ENCODE results near the gene C1QTNF8.

Gene C1QTNF8

DNA sequence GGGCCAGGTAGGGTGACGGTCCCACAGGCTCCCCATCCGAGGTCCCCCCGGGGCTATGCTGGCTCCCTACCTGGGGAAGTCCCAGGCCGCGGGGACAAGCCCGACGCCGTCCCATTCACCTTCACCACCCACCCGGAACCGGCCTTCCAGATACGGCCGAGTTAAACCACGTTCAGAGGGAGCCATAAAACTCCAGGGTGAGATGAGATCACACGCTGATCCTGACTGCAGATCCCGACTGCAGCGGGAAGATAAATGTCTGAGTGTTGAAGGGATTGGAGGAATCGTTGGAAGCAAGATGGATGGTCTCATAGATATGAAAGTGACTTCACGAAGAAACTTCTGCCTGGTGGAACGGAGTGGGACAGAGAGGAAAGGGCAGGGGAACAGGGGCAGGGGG lies 13.6 kb upstream of the C1QTNF8 start:
- DNase-seq (ENCODE audit: low read depth in 2 of 3, low spot score in 2 of 3), result no peak

DNA sequence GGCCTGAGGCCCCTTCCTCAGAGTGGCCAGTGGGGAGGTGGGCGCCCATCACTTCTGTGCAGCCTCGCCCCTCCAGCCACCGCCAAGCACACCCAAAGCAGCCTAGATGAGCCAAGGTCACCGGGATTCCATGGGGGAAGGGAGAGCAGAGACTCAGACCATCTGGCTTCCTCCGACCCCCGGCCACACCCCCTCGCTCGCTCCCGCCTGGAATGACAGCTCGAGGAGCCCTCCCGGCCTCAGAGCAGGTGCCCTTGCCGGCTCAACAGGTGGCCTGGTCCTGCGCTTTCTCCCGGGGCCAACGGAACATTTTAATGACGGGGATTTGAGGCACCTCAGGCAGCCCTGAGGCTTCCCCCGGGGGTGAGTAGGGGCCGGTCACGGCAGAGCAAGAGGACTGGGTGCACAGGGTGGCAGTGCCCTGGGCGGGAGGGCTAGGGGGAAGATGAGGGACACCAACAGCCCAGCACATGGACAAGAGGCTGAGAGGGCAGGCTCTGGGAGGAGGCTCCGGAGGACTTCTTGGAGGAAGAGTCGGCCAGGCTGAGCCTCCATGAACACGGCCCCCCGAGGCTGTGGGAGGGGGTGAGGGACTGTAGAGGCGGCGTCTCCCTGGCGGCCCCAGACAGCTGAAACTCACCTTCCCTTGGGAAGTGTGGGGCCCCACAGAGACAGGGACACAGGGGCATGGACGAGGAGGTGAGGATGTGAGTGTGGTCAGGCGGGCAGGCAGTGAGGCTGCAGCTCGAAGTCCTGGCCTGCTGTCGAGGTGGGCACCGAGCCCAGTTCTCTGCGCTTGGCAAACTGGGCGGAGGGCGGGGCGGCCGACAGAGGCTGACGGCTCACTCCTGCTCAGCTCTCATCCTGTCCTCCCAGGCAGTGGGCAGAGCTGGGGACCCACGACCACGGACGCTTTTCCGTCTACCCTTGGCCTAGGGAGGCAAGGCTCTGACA lies 12.5 kb upstream of the C1QTNF8 start:
- DNase-seq (ENCODE audit: low read depth in 2 of 3, low spot score in 2 of 3), result no peak

- no peak for DNase-seq (ENCODE audit: low read depth in 2 of 3, low spot score in 2 of 3)
Measured at GRCh38 chr16:1107731-1108130, 11.7 kb upstream of the C1QTNF8 start.

DNA sequence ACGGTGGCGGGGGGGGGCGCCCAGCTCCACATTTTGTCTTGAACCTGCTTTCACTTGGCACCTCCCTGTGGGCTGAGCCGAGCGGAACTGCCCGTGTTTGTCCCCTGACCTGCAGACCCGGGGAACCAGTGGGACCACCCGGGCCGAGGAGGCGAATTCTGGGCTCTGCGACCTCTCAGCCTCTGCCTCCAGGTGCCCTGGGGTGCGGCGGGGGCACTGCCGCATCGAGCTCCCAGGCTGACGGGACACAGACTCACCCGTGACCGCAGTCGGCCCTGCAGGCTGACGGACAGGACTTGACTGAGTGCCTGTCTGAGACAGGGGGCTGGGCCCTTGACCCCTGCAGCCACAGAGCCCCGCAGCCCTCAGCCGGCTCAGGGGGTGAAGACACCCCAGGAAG lies 11.1 kb upstream of the C1QTNF8 start:
- no peak for DNase-seq (ENCODE audit: low read depth in 2 of 3, low spot score in 2 of 3)

DNA sequence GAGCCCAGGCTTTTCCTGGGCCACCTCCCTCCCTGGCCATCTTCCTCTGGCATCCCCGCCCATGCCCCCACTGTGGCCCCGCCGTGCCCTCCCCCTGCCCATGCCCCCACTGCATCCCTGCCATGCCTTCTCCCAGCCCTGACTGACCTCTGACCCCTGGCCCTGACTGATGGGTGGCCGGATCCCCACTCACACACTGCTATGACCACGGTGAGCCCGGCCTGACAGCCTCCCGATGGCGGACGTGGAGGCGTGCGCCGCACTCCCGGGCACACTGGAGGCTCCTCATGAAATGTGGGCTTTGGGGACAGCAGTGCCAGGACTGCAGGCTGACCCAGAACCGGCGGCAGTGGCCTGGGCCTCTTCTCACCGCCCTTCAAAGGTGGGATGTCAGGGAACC lies 10.6 kb upstream of the C1QTNF8 start:
- DNase-seq (ENCODE audit: low read depth in 2 of 3, low spot score in 2 of 3), result no peak

DNA sequence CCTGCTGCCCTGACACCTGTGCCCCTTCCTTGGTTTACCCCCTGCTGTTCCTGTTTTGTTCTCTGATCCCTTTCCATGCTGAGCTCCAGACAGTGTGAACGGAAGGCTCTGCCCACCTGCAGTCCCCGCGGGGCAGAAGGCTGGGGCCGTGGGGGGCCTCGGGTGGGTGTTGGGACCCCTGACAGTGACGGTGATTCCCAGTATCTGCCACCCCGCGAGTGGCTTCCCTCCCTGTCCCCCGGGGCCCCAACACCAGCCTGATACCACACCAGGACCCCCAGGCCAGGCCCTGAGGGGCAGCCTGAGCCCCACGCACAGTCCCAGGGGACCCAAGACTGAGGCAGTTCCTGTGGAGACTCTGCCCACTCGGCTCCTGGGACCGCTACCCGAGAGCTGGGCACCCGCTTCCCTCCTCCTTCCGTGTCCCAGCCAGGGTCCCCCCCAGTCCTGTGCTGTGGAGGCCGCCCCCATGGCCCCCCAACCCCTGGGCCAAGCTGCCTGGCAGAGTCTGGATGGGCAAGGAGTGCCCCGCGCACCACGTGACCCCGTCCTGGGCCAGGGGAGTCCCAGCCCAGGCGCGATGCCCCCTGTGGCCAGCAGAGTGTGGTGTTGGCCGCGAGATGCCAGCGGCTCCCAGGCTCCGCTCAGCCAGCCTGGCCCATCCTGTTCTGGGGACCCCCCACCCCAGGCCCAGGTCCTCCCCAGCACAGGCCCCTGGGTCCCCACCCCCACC lies 10.0 kb upstream of the C1QTNF8 start:
- peak in 2 of 3 experiments; percentile 14 to 31 for DNase-seq (ENCODE audit: low read depth in 2 of 3, low spot score in 2 of 3)

DNA sequence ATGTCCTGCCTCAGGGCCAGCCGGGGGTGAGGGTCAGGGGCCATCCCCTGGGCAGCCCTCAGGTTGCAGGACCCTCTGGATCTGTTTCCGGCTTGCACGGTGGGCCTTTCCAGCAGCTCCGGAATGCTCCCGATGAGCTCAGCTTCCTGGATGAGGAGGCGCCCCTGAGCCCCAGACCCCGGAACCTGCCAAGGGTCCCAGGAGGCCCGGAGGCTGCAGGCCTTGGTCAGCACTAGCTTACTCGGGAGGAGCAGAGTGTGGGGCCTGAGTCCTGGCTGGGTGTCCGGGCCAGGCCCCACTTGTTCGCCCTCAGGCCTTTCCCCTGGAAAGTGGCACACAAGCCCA lies 7.6 kb upstream of the C1QTNF8 start:
- DNase-seq (ENCODE audit: low read depth in 2 of 3, low spot score in 2 of 3), result no peak

DNA sequence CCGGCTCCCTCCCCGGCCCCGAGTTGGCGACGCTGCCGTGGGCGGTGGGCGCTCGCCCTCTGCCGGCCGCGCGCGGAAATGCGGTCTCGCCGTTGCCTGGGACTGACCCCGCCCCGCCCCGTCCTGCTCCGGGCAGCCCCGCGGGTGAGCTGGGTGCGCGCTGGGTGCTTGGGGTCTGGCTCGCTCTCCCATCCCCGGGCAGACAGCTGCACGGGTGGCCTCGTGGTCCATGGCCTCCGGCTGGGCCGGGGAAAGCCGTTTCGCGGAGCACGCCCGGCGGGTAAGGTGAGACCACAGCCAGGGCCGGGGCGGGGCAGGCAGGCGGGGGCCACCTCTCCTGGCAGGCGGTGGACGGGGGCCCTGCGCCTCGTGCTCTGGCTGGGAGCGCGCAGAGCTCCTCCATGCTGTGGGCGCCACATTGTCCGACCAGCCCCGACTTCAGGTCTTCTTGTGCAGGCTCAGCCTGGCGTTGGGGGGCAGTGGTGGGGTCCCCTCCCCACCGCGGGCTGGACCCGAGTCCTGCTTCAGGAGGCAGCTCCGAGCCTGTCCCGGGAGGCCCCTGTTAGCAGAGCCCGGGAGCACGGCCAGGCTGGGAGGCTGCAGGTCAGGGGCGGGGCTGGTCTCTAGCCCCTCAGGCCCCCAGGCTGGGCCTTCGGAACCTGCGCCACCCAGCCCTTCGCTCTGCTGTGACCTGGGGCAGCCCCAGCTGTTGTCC lies 7.0 kb upstream of the C1QTNF8 start:
- peak; percentile 46 to 64 (median 48) for DNase-seq (ENCODE audit: low read depth in 2 of 3, low spot score in 2 of 3)

GRCh38 chr16:1102333-1102700 lies 6.3 kb upstream of the C1QTNF8 start:
- no peak for DNase-seq (ENCODE audit: low read depth in 2 of 3, low spot score in 2 of 3)

DNA sequence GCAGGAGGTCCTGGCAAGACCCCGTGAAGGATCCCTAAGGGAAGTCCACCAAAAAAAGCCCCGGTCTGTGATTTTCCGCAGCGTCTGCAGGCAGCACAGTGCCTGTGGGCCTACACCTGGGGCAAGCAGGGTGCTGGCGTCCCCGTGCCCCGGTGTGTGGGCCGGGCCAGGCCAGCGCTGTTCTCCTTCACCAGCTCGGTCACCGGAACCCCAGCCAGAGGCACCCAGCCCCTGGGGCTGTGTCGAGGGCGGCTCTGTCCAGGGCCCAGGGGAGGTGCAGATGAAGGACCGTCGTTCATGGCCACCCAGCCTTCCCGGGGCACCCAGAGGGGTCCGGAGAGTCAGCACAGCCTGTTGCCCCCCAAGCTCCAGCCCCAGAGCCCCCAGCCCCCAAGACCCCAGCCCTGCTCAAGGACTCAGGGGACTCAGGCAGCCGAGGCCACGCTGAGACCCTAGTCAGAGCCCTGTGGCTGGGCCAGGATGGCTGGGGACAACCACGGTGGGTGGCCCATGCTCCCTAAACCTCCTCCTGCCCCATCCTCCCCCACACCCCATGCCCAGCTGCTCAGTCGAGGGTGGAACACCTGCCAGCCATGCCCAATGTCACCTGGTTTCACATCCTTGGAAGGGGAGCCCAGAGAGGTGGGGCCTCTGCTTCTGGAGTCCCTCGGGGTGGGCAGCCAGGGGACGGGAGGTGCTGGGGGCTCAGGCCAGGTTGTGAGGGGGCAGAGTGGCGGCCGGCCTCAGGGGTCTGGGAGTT lies 5.7 kb upstream of the C1QTNF8 start:
- no peak for DNase-seq (ENCODE audit: low read depth in 2 of 3, low spot score in 2 of 3)

DNA sequence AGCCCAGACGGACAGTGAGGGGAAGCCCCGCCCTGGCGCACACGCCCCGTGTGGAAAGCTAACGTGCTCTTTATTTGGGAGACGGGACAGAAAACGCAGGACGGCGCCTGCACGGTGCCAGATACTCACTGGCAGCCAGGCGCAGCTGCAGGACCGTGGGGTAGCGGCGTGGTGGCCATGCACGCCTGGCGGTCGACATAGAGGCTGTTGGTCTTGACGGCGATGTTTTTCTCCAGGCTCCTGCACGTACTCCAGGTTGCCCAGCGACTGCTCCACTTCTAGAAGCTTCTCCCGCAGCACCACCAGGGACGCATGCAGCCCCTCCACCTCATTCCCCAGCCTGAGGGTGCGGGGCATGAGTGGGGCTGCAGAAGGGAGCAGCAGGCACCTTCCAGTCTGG lies 5.1 kb upstream of the C1QTNF8 start:
- DNase-seq (ENCODE audit: low read depth in 2 of 3, low spot score in 2 of 3), result no peak

DNA sequence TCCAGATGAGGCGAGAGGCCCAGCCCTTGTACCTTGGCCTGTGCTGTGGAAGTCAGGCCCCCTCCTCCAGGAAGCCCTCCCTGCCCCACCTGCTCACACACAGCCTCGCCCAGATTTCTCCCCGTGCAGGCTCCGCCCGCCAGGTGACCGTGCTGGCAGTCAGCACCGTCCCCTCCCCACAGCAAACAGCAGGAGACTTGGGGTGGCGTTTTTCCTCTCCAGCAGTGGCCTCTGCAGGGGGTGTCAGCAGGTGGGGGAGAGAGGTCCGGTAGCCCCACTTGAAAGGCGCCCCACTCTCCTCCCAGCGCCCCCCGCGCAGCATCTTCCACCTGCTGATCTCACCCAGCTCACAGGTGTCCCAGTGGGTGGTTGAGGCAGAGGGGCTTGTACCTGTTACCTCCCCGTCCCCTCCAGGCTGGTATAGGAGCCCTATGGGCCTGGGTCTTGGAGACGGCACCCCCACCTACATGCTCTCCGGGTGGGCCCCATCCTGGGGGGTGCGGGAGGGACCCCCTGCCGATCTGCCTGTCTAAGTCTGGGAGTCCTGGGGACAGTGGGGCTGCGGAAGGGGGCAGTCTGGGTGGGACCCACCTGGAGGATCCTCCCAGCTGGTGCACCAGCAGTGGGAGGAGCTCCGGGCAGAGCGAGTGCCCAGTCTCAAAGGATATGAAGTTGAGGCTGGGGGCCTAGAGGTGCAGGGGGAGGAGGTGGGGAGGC lies 4.2 kb upstream of the C1QTNF8 start:
- DNase-seq (ENCODE audit: low read depth in 2 of 3, low spot score in 2 of 3), result no peak

GRCh38 chr16:1099189-1100083 lies 3.4 kb upstream of the C1QTNF8 start:
- no peak for DNase-seq (ENCODE audit: low read depth in 2 of 3, low spot score in 2 of 3)

- DNase-seq (ENCODE audit: low read depth in 2 of 3, low spot score in 2 of 3), result no peak
Measured at GRCh38 chr16:1098266-1098991, 2.4 kb upstream of the C1QTNF8 start.

- DNase-seq (ENCODE audit: low read depth in 2 of 3, low spot score in 2 of 3), result no peak
Measured at GRCh38 chr16:1097800-1098199, 1.8 kb upstream of the C1QTNF8 start.

- DNase-seq (ENCODE audit: low read depth in 2 of 3, low spot score in 2 of 3), result no peak
Measured at GRCh38 chr16:1097156-1097555, 1.1 kb upstream of the C1QTNF8 start.

DNA sequence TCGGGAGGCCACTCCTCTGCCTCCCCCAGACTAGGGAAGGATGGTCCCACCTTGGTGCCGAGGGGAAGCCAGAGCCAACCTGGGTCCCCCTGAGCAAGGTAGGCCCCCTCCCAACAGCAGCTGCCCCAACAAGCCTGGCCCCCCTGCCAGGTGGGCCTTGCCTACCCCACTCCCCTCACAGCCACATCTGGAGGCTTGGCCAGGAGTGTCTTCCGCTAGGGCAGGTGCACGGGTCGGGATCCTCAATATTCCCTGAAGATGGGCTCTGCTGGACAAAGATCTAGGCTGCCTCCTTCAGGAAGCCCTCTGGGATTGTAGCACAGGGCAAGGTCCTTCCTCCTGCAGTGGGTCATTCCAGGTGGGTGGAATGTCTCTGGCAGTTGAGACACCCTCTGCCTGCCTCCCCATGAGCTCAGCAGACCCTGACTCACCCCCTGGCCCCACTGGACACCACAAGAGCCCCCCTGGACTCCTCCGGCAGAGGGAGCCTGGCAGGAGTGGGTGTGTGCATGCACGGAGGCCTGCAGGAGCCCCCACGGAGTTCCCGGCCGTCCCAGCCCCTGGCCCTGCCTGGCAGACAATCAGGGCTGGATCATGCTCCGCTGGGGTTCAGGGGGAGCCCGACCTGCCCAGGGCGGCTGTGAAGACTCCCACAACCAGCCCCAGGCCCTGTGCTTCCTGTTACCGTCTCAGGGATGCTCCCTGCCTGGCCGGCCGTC lies 435 bp downstream of the C1QTNF8 start:
- no peak for DNase-seq (ENCODE audit: low read depth in 2 of 3, low spot score in 2 of 3)

Data from activated CD8-positive, alpha-beta memory T cell treated with anti-CD3 and anti-CD28 coated beads for 48 hours (primary cell).